HEK293T (cell line): ENCODE measurements around the gene PAK3.

Experiments used
- BHLHE40 ChIP-seq: fragments of 450-650 bp; IDR thresholded peaks from 2 replicates; pipeline ENCODE4 v1.6.1; 2016; ENCODE audit warnings: mild to moderate bottlenecking, moderate library complexity, borderline replicate concordance
- FOXM1 ChIP-seq: fragments of 450-650 bp; IDR thresholded peaks from 2 replicates; pipeline ENCODE4 v1.6.1; 2017; ENCODE audit warnings: mild to moderate bottlenecking, borderline replicate concordance
- L3MBTL2 ChIP-seq: fragments of 450-650 bp; conservative IDR thresholded peaks from 2 replicates; pipeline ENCODE4 v1.6.1; 2016; ENCODE audit warnings: mild to moderate bottlenecking
- SP1 ChIP-seq: fragments of 450-650 bp; IDR thresholded peaks from 2 replicates; pipeline ENCODE4 v1.6.1; 2017
- TARDBP ChIP-seq: fragments of 450-650 bp; IDR thresholded peaks from 2 replicates; pipeline ENCODE4 v1.6.1; 2016

GRCh38 chrX:111265486-111265885 lies 169.5 kb downstream of the PAK3 start:
- TF ChIP-seq SP1 (no peak), FOXM1 (no peak), BHLHE40 (no peak), TARDBP (no peak), L3MBTL2 (no peak)
